Suppressor macrophage treated with lipopolysaccharide for 4 hours (primary cell): Measurements from ENCODE around the gene CDS1.
"Not testable (repeated sequence)": the region's sequence is repeated elsewhere in the genome, so short reads cannot be mapped to it uniquely, and the experiment has no call there.

Experiments used
- DNase-seq: peaks from one replicate; pipeline ENCODE4 v3.0.0-alpha.2; 2020

Gene CDS1

DNA sequence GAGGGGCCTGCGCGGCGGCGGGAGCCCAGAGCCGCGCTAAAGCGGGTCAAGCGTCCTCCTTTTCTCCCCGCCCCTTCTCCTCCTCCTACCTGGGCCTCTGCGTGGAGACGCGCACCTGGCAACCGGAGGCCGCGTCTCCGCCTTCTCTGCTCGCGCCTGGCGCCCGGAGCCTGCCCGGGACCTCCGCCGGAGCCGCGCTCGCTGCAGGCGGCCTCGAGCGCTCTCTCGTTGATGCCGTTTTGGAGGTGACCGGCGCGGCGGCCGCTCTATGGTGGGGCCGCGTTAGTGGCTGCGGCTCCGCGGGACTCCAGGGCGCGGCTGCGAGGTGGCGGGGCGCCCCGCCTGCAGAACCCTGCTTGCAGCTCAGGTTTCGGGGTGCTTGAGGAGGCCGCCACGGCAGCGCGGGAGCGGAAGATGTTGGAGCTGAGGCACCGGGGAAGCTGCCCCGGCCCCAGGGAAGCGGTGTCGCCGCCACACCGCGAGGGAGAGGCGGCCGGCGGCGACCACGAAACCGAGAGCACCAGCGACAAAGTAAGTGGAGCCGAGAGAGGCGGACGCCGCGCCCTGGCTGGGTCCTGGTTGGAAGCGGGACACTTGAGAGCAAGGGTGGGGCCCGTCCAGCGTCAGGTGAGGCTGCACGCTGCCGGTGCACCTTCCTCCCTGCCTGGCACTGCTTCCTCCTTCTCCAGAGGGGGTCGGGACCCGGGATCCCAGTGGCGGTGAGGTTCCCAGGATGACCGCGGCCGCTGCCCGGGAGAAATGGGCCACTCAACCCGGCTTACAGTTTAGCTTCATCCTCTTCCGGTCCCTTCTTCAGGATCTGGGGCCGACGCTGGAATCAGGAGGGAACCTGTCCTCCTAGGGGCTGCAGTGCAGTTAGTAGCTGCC lies at the start of gene CDS1:
Gene CDS1 (plus strand): TSS at position 140 of the 888 bp plus-strand sequence. CDS start 275 bp downstream, at position 415.
- DNase-seq: peak; percentile 18

DNA sequence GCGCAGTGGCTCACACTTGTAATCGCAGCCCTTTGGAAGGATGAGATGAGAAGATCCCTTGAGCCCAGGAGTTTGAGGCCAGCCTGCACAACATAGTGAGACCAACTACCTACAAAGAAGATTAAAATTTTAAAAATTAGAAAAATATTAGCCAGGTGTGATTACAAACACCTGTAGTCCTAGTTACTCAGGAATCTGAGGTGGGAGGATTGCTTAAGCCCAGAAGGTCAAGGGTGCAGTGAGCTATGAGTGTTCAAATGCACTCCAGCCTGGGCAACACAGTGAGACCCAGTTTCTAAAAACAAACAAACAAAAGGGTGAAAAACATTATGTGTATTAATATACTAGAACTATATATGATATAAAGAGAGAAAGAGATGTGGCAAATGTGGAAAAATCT lies 47.0 kb upstream of the CDS1 start:
- no peak for DNase-seq

DNA sequence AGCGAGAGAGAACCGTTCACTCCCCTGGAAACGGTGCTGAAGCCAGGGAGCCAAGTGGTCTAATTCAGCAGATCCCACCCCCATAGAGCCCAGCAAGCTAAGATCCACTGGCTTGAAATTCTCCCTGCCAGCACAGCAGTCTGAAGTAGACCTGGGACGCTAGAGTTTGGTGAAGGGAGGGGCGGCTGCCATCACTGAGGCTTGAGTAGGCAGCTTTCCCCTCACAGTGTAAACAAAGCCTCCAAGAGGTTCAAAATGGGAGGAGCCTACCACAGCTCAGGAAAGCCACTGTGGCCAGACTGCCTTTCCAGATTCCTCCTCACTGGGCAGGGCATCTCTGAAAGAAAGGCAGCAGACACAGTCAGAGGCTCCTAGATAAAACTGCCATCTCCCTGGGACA lies 37.8 kb upstream of the CDS1 start:
- no peak for DNase-seq

DNA sequence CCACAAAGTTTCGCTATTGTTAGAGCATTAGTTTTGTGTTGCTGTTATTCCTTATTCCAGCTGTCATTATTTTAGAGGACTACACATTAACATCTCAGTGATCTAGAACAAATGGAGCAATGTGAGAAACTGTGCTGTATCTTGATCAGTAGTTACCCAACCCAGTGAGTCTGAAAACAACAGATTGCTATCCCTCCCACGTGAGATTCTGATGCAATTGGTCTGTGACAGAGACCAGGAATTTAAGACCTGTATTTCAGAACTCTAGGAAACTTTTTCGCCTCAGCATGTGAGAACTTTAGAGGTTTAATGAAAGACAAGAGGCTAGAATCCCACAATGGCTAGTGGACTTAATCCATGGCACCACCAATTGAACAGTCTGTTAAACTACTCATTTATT lies 35.7 kb upstream of the CDS1 start:
- DNase-seq: no peak

DNA sequence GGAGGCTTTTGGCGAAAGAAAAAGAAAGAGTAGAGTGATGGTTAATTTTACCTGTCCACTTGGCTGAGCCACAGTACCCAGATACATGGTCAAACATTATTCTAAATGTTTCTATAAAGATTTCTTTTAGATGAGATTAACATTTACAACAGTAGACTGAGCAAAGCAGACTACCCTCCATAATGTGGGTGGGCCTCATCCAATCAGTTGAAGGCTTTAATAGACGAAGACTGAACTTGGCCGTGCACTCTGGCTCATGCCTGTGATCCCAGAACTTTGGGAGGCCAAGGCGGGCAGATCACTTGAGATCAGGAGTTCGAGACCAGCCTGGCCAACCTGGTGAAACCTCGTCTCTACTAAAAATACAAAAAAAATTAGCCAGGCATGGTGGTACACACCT lies 33.7 kb upstream of the CDS1 start:
- DNase-seq: not testable (repeated sequence)

DNA sequence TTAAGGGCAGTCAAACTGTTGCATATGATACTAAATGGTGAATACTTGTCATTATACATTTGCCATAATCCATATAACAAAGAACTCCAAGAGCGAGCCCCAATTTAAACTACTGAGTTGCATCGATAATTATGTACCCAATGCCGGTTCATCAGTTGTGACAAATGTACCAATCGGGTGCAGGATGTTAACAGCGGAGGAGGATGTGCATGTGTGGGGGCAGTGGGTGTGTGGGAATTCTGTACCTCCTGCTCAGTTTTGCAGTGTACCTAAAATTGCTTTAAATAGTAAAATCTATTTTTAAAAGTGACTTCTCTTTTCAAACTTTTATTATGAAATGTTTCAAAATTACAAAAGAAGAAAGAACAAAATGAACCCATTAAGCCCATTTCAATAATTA lies 20.8 kb upstream of the CDS1 start:
- DNase-seq: no peak

DNA sequence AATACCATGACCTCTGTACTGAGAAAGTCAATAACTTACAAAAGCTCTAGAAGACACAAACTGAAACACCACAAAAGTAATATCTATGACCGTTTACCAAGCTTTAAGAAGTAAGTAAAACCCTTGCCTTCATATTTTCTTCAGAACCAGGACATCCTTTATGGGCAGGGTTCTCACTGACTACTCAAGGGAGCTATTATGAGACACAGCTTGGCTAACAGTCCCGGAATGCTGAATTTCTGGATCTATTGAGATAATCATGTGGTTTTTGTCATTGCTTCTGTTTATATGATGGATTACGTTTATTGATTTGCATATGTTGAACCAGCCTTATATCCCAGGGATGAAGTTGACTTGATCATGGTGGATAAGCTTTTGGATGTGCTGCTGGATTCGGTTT lies 19.9 kb upstream of the CDS1 start:
- DNase-seq: no peak

DNA sequence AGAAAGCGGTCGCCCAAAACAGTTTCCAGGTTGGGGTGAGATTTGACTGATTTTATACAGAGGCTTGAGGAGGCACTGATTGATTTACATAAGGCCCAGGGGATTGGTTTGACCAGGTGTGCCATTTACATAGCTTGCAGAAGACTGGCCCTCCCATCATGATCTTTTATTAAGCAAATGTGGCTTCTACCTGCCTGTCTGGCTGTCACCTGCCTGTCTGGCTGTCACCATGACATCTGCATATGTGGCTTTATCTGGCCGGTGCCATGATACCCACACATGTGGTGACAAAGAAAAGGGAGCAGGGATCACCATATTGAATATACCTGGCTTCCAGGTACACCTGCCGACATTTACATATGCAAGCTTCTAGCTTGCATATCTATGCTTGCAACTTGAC lies 17.0 kb upstream of the CDS1 start:
- no peak for DNase-seq

DNA sequence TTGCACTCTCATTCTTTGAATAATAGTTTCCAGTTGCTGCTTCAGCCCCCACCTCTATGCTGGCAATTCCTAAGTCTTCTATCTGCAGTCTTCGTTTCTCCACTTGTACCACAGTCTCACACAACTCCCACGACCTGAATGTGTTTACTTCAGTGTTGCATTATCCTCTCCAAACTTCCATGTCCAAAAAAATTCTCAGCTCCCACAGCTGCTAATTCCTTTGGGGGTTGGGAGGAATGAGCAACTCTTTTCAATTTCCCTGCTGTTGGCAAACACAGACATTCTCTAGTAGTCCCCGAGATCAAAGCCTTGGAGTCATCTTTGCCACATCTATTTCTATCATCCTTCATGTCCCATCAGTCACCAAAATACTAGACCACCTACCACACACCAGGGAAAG lies 14.4 kb upstream of the CDS1 start:
- no peak for DNase-seq

DNA sequence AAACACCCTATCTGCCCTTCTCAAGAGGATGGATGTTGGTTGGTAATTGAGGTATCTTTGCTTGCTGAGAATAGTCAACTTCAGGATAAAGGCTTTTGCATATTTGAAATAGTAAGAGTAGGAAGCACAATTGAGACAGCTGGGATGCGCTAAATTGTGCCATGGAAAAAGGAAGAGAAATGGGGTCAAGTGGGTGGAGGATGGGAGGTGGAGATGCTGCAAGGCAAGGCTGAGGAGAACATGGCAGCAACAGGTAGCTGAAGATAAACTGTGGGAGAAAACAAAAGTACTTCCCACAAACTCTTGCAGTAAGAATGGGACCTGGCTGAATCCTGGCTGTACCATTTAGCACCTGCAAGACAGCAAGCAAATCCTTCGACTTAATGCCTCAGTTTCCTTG lies 13.9 kb upstream of the CDS1 start:
- no peak for DNase-seq

DNA sequence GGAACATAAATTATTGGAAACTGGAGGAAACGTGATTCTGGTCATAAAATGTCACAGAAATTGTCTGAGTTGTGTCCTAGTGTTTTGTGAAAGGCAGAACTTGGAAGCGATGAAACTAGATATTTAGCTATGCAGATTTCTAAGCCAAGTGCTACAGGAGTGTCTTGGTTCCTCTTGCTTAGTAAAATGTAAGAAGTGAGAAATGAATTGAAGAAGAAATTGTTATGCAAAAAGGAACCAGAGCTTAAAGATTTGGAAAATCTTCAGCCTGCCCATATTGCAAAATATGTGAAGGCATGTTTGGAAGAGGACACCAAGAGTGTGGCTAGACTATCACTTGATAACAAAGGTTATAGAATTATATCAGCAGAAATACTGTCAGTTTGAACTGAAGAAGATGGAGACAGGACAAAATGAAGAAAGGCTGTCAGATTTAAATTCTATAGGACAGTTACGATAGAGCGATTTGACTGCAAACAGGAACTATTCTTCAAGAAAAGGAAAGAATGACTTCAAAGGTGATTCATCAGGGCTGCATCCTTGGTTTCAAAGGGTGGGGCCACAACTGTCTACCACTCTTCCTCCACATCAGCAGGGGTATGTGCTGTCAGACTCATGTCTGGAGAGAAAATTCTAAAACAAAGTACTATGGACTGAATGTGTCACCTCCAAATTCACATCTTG lies 9.4 kb upstream of the CDS1 start:
- peak; percentile 88 for DNase-seq

DNA sequence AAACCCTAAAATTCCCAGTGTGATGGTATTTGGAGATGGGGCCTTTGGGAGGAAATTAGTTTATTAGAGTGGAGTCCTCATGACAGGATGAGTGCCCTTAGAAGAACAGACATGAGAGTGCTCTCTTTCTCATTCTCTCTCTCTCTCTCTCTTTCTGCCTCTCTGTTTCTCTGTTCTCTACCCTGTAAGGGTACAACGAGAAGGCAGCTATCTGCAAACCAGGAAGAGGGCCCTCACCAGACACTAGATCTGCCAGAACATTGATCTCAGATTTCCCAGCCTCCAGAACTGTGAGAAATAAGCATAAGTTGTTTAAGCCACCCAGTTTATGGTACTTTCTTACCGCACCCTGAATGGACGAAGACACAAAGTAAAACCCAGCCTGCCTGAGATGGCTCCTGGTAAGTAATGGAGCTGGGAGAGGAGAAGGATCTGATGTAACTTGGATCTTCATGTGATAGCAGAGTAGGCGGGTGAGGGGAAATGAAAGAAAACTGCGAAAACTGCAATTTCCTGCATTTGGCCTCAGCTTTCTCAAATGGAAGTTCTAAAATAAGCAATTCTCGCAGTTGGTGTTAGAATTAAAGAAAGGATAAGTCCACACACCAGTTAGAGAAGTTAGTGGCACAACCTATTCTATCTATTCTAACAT lies 8.7 kb upstream of the CDS1 start:
- peak; percentile 85 for DNase-seq

DNA sequence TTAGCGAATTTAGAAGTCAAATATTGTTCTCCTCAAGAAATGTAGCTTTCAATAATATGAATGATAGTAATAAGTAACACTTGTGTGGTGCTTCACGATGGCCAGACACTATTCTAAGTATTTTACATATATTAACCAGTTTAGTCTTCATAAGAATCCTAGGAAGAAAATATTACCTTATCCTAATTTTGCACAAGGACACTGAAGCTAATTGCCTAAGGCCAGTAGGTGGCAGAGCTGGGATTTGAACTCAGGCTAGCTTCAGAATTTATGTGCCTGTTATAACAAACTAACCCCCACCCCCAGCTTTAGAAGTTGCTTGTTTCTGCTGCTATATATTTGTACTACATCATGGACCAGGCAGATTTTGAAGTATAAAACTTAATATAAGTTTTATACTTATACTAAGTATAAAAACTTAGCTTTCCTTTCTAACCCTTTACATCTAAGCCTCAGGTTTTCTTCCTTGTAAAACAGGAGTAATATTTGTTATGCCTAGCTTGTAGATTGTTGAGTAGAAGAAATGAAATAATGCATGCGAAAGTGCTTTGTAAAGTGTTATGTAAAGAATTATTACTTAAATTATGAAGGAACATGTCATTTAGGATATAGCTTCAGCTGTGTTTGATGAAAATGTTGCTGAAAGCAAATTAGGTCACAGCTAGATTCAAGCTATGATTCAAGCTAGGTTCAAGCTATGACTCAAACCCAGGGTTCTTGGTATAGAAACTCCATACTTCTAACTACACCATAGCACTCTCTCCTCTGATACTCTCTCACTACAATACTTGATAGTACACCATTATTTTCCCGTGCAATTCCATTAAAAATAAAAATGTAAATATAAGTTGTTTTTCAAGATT lies 4.2 kb upstream of the CDS1 start:
- peak; percentile 48 for DNase-seq

DNA sequence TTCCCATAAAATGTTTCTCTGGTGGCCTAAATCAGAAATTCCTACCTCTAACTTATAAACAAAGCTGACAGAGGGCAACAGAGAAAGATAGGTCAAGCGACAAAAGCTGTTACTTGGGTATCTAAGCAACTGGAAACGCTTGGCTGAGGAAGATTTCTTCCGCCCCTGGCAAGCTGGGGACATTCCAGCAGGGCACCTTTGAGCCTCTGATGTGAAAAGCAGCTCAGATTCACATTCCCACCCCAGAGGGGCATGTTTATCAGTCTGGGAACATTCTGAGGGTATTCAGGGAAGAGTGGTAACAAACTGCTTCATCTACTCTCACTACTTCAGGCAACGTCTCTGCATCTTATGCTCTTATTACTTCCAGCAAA lies 3.5 kb upstream of the CDS1 start:
- no peak for DNase-seq

DNA sequence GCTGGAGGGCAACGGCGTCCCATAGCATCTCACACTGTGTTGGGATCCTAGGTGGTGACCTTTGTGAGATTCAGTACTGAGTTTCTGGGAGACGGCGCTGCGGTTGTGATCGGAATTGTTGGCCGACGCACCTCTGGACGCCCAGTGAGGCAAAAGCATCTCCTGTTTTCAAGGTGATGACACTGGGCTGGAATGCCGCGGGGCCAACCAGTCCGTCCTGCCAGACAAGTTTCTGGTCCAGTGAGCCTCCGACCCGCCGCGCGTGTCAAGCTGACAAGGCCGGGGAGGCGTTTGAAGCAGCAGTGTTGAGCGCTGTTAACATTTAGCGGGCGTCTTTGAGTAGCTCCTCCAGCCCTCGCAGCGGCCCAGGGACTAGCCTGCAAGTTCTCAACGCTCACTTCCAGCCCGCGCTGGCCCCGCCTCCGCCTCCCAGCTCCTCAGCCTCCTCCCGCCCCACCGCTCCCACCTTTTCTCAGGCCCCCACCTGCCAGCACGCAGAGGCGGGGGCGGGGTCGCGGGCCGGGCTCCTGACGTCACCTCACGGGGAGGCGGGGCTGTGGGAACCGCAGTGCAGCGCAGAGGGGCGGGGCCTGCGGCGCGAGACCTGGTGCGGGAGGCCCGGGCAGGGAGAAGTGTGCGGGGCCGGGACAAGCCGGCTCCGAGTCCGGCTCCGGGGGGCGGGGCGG lies 482 bp upstream of the CDS1 start:
- peak; percentile 62 for DNase-seq

DNA sequence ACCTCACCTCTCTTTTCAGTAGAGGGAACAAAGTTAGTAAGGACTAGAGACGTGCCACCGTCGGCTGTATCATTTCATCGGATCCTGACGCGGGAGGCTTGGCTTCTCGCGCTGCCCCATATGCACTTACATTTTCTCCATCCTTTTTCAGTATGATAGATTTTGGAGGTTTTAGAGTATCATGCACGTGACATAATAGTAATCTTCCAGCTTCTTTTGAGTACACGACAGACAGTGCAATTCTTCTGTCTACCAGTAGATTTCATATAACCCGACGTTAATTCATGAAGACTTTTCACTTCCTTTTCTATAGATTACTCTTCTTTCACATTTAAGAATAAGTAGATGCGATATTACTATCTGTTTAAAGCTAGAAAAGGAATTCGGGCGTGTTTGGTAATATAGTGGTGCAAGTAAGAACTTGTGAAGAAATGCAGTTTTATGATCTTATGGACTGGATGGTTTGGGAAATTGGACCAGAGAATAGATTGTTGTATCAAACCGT lies 1.0 kb downstream of the CDS1 start:
- peak; percentile 43 for DNase-seq

DNA sequence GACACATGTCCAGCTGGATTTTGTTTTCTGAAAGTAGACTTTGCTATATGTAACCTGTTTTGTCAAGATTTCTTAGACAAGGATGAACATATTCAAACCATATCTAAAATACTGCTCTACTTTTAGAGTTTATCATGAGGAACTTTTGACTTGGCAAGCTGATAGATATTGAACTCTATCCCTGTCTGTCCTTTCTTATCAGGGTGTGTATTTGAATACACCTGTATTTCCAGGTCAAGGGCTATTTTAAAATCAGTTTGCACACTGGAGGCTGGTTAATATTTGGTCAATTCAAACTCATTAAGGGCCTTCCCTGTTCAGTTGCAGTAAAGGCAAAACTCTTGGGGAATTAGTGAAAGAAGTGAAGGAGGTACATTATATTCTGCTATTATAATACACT lies 2.3 kb downstream of the CDS1 start:
- DNase-seq: no peak

DNA sequence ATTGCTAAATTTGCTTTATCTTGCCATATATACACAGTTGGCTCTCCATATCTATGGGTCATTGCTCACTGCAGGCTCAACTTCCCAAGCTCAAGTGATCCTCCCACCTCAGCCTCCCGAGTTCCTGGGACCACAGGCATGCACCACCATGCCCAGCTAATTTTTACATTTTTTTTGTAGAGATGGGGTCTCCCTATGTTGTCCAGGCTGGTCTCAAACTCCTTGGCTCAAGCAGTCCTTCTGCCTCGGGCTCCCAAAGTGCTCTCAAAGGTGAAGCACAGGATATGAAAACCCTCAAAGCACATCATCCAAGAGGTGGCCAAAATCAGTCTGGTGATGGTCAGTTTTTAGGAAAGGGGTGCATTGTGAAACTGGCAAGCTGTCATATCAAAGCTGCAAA lies 11.8 kb downstream of the CDS1 start:
- no peak for DNase-seq

DNA sequence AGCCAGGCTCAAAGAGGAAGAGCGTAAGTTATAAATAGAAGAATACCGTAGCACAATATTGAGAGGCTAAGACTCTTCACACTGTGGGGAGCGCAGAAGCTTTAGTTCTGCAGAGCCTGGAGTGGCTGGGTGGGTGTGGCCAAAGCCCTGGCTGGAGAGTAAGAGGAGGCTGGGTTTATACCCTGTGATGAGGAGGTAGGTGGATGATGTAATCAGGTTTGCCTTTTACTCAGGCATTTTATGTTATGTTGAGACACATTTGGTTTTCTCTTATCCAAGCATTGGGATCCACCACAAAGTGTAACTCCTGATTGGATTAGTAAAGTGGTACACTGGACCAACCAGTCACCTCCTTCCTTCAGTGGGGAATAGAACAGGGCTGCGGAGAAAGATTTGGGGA lies 13.9 kb downstream of the CDS1 start:
- DNase-seq: peak; percentile 27

DNA sequence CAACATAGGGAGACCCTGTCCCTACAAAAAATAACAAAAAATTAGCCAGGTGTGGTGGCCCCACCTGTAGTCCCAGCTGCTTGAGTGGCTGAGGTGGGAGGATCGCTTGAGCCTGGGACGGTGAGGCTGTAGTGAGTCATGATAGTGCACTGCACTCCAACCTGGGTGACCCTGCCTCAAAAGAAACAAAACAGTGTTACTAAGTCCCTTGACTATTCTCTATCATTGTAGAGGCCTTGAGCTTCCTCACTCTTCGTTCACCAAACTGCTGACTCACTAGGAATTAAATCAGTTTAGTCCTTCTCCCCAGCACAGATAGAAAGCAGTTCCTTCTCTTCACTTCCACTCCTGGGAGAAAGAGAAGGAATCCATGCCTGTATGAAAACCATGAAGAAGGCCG lies 14.5 kb downstream of the CDS1 start:
- DNase-seq: no peak

DNA sequence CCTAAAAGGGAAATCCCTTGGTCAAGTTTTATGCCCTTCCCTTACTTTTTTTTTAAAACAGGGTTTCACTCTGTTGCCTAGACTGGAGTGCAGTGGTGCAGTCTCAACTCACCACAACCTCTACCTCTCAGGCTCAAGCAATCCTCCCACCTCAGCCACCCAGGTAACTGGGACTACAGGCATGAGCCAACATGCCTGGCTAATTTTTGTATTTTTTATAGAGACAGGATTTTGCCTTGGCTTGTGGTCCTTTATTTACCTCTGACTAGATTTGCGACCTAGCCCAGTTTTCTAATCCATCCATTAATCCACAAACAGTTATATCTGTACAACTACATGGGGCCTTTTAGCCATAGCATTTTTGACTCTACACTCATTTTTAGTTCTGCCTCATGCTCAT lies 23.7 kb downstream of the CDS1 start:
- no peak for DNase-seq

DNA sequence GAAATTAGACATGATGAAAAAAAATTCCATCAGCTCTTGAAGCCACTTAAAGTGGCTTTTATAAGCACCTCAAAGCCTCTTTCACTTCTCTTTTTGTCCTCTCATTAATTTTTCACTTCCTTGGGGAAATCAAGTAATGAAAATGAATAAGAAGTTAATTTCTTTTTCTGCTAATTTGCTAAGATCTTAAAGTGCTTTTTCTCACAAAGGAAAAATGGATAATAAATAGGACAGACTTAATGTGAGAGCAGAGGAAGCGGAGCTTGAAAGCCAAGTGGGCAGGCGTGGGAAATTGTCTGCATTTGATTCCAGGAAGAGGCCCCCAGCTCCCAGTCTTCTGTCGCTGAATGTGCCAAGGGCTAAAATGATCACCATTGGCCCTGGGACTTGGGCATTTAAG lies 28.6 kb downstream of the CDS1 start:
- DNase-seq: no peak
